ENCODE measurements around the gene ZNF202.
"Not testable (repeated sequence)": the region's sequence is repeated elsewhere in the genome, so short reads cannot be mapped to it uniquely, and the experiment has no call there.

The ZNF202 gene

GRCh38 chr11:123762422-123762821, 21.0 kb upstream of the ZNF202 start:
- no peaks in the 10 kb centered on the region for H3K4me1 ChIP-seq (ENCODE audit: control insufficient read depth, insufficient read depth, low read length, poor library complexity, severe bottlenecking)
- no peaks in the 10 kb centered on the region for H3K9me3 ChIP-seq (ENCODE audit: control insufficient read depth, low read length)
- H3K36me3 ChIP-seq (ENCODE audit: control insufficient read depth, insufficient read depth, low read length), result no peaks in the 10 kb centered on the region
- no peaks in the 10 kb centered on the region for H3K27me3 ChIP-seq (replicated peaks; ENCODE audit: control insufficient read depth, insufficient read depth, low read length, poor library complexity, severe bottlenecking)
- no peak overlapping the region for H3K4me3 ChIP-seq (ENCODE audit: insufficient read depth, low read depth, low read length, poor library complexity, severe bottlenecking)
- no peak overlapping the region for H3K27ac ChIP-seq (ENCODE audit: insufficient read depth, low read length, poor library complexity, severe bottlenecking)
- no peak for DNase-seq

GRCh38 chr11:123760894-123761293, 19.4 kb upstream of the ZNF202 start:
- no peak for DNase-seq
- H3K27ac ChIP-seq (ENCODE audit: insufficient read depth, low read length, poor library complexity, severe bottlenecking), result no peak overlapping the region
- H3K4me3 ChIP-seq (ENCODE audit: insufficient read depth, low read depth, low read length, poor library complexity, severe bottlenecking), result no peak overlapping the region
- H3K27me3 ChIP-seq (replicated peaks; ENCODE audit: control insufficient read depth, insufficient read depth, low read length, poor library complexity, severe bottlenecking), result no peaks in the 10 kb centered on the region
- H3K36me3 ChIP-seq (ENCODE audit: control insufficient read depth, insufficient read depth, low read length), result no peaks in the 10 kb centered on the region
- H3K4me1 ChIP-seq (ENCODE audit: control insufficient read depth, insufficient read depth, low read length, poor library complexity, severe bottlenecking), result no peaks in the 10 kb centered on the region
- H3K9me3 ChIP-seq (ENCODE audit: control insufficient read depth, low read length), result no peaks in the 10 kb centered on the region

DNA sequence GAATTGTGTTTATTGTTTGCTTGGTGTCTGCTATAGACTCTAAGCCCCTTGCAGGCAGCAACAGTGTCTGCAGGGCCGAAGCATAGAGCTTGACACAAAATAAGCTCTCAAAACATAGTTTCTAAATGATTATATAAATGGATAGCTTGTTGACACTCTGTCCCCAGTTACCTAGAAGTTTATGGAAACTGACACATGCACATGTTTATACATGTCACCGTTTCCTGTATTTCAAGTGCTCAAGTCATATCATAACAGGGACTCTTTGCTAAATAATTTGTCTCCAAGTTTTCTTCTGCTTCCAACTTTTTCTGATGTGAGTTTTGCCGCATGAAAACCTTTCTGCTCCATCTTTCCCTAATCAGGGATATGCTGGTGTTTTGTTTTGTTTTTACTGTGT, 16.5 kb upstream of the ZNF202 start:
- Histone ChIP-seq H3K4me1 (ENCODE audit: control insufficient read depth, insufficient read depth, low read length, poor library complexity, severe bottlenecking) (no peaks in the 10 kb centered on the region), H3K9me3 (ENCODE audit: control insufficient read depth, low read length) (no peaks in the 10 kb centered on the region), H3K27ac (ENCODE audit: insufficient read depth, low read length, poor library complexity, severe bottlenecking) (no peak overlapping the region), H3K36me3 (ENCODE audit: control insufficient read depth, insufficient read depth, low read length) (no peaks in the 10 kb centered on the region), H3K4me3 (ENCODE audit: insufficient read depth, low read depth, low read length, poor library complexity, severe bottlenecking) (no peak overlapping the region), H3K27me3 (replicated peaks; ENCODE audit: control insufficient read depth, insufficient read depth, low read length, poor library complexity, severe bottlenecking) (no peaks in the 10 kb centered on the region)
- no peak for DNase-seq

GRCh38 chr11:123755813-123756212, 14.4 kb upstream of the ZNF202 start:
- no peaks in the 10 kb centered on the region for H3K36me3 ChIP-seq (ENCODE audit: control insufficient read depth, insufficient read depth, low read length)
- DNase-seq, result no peak
- H3K27ac ChIP-seq (ENCODE audit: insufficient read depth, low read length, poor library complexity, severe bottlenecking), result no peak overlapping the region
- no peaks in the 10 kb centered on the region for H3K4me1 ChIP-seq (ENCODE audit: control insufficient read depth, insufficient read depth, low read length, poor library complexity, severe bottlenecking)
- no peaks in the 10 kb centered on the region for H3K9me3 ChIP-seq (ENCODE audit: control insufficient read depth, low read length)
- no peaks in the 10 kb centered on the region for H3K27me3 ChIP-seq (replicated peaks; ENCODE audit: control insufficient read depth, insufficient read depth, low read length, poor library complexity, severe bottlenecking)
- H3K4me3 ChIP-seq (ENCODE audit: insufficient read depth, low read depth, low read length, poor library complexity, severe bottlenecking), result no peak overlapping the region

DNA sequence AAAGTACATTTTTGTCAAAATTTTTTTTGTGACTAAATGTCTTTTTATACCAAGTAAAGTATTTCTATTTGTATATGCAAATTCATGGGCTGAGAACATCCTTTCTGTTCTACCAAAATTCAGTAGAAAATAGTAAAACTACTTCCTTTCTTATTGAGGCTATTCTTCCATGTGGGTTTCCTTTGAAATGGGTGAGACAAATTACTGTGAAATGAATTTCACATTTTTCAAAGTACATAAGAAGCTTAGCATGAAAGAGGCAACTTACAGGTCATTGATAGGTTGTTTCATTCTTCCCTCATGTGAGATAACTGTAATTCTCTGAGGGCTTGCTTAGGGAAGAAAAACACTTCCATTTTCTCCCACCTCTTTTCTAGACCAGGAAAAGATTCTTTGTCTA, 13.9 kb upstream of the ZNF202 start:
- Histone ChIP-seq H3K36me3 (ENCODE audit: control insufficient read depth, insufficient read depth, low read length) (no peaks in the 10 kb centered on the region), H3K4me3 (ENCODE audit: insufficient read depth, low read depth, low read length, poor library complexity, severe bottlenecking) (no peak overlapping the region), H3K4me1 (ENCODE audit: control insufficient read depth, insufficient read depth, low read length, poor library complexity, severe bottlenecking) (no peaks in the 10 kb centered on the region), H3K27ac (ENCODE audit: insufficient read depth, low read length, poor library complexity, severe bottlenecking) (no peak overlapping the region), H3K27me3 (replicated peaks; ENCODE audit: control insufficient read depth, insufficient read depth, low read length, poor library complexity, severe bottlenecking) (no peaks in the 10 kb centered on the region), H3K9me3 (ENCODE audit: control insufficient read depth, low read length) (no peaks in the 10 kb centered on the region)
- no peak for DNase-seq

DNA sequence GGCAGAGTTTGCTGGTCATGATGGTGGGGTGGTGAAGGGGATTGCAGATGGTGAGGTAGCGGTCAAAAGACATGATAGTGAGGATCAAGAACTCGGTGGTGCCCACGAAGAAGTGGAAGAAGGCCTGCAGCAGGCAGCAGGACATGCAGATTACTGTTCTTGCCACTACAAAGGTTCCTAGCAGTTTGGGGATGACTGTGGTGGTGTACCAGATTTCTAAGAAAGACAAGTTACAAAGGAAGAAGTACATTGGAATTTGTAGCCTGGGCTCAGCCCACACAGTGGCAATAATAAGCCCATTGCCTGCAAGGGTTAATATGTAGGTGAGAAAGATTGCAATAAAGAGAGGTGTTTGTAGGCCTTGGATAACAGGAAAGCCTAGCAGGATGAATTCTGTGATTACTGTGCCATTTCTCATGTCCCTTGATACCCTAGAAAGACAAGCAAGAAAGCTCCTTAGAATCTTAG, 12.7 kb upstream of the ZNF202 start, which contains the start of gene OR6X1:
TSS of gene OR6X1 (minus strand) at position 418 of the 468 bp plus-strand sequence. CDS start at position 418, 0 bp downstream.
- Histone ChIP-seq H3K27me3 (replicated peaks; ENCODE audit: control insufficient read depth, insufficient read depth, low read length, poor library complexity, severe bottlenecking) (no peaks in the 10 kb centered on the region), H3K4me3 (ENCODE audit: insufficient read depth, low read depth, low read length, poor library complexity, severe bottlenecking) (no peak within 1 kb of the TSS), H3K4me1 (ENCODE audit: control insufficient read depth, insufficient read depth, low read length, poor library complexity, severe bottlenecking) (no peaks in the 10 kb centered on the region), H3K27ac (ENCODE audit: insufficient read depth, low read length, poor library complexity, severe bottlenecking) (no peak within 1 kb of the TSS), H3K9me3 (ENCODE audit: control insufficient read depth, low read length) (no peaks in the 10 kb centered on the region), H3K36me3 (ENCODE audit: control insufficient read depth, insufficient read depth, low read length) (no peaks in the 10 kb centered on the region)
- no peak for DNase-seq

- H3K27ac ChIP-seq (ENCODE audit: insufficient read depth, low read length, poor library complexity, severe bottlenecking), result no peak overlapping the region
- no peak for DNase-seq
- H3K4me1 ChIP-seq (ENCODE audit: control insufficient read depth, insufficient read depth, low read length, poor library complexity, severe bottlenecking), result no peaks in the 10 kb centered on the region
- H3K4me3 ChIP-seq (ENCODE audit: insufficient read depth, low read depth, low read length, poor library complexity, severe bottlenecking), result no peak overlapping the region
- no peaks in the 10 kb centered on the region for H3K9me3 ChIP-seq (ENCODE audit: control insufficient read depth, low read length)
- H3K36me3 ChIP-seq (ENCODE audit: control insufficient read depth, insufficient read depth, low read length), result no peaks in the 10 kb centered on the region
- H3K27me3 ChIP-seq (replicated peaks; ENCODE audit: control insufficient read depth, insufficient read depth, low read length, poor library complexity, severe bottlenecking), result no peaks in the 10 kb centered on the region
These were observed 11.7 kb upstream of the ZNF202 start for GRCh38 chr11:123753110-123753509.

DNA sequence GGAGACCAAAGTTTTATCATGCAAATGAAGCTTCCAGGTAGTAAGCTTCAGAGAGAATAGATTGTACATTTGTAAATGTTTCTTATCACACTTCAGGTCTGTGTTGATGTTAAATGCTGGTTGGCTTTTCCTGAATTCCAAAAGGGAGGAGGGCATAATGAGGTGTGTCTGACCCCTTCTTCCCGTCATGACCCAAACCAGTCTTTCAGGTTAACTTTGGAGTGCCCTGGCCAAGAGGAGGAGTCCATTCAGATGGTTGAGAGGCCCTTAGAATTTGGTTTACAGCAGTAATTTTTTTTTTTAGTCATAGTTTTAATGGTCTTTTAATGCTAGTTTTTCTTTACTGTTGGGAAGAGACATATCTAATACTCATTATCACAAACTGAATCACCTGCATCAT, 10.3 kb upstream of the ZNF202 start:
- no peaks in the 10 kb centered on the region for H3K36me3 ChIP-seq (ENCODE audit: control insufficient read depth, insufficient read depth, low read length)
- no peaks in the 10 kb centered on the region for H3K4me1 ChIP-seq (ENCODE audit: control insufficient read depth, insufficient read depth, low read length, poor library complexity, severe bottlenecking)
- no peak overlapping the region for H3K4me3 ChIP-seq (ENCODE audit: insufficient read depth, low read depth, low read length, poor library complexity, severe bottlenecking)
- H3K27ac ChIP-seq (ENCODE audit: insufficient read depth, low read length, poor library complexity, severe bottlenecking), result no peak overlapping the region
- H3K27me3 ChIP-seq (replicated peaks; ENCODE audit: control insufficient read depth, insufficient read depth, low read length, poor library complexity, severe bottlenecking), result no peaks in the 10 kb centered on the region
- no peaks in the 10 kb centered on the region for H3K9me3 ChIP-seq (ENCODE audit: control insufficient read depth, low read length)
- DNase-seq, result no peak

DNA sequence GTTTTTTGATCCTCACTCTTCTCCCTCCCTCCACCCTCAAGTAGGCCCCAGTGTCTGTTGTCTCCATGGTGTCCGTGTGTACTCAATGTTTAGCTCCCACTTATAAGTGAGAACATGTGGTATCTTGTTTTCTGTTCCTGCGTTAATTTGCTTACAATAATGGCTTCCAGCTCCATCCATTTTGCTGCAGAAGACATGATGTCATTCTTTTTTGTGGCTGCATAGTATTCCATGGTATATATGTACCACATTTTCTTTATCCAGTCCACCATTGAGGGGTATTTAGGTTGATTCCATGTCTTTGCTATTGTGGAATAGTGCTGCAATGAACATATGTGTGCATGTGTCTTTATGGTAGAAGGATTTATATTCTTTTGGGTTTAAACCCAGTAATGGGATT, 6.9 kb upstream of the ZNF202 start:
- not testable (repeated sequence) for H3K4me3 ChIP-seq (ENCODE audit: insufficient read depth, low read depth, low read length, poor library complexity, severe bottlenecking); H3K36me3 ChIP-seq (ENCODE audit: control insufficient read depth, insufficient read depth, low read length); H3K4me1 ChIP-seq (ENCODE audit: control insufficient read depth, insufficient read depth, low read length, poor library complexity, severe bottlenecking); H3K9me3 ChIP-seq (ENCODE audit: control insufficient read depth, low read length); DNase-seq; H3K27ac ChIP-seq (ENCODE audit: insufficient read depth, low read length, poor library complexity, severe bottlenecking); H3K27me3 ChIP-seq (replicated peaks; ENCODE audit: control insufficient read depth, insufficient read depth, low read length, poor library complexity, severe bottlenecking)

DNA sequence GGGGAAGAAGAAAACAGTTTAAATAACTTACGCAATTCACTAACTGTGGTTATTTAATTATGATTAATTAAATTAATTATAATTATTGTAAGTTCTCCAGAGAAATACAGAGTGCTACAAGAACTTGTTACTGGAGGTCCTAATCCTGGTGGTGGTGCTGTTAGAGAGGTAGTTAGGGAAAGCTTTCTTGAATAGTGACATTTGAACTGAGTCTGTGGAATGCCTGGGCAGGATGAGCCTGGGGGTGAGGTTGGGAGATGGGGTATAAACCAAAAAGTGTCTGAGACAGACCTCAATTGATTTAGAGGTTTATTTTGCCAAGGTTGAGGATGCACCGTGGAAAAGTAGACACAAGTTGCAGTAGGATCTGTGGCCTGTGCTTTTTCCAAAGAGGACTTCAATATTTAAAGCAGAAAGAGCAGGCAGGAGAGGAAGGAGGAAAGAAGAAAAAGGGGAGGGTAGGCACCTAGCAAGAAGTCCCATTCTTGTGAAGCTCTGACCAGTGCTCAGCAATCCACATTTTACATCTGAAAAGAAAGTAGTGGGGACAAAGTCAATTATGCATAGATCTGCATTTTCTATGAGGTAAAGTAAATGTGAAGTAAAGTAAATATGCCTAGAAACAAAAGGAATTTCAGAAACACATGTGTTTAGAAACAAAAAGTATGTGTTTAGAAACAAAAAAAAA, 4.4 kb upstream of the ZNF202 start:
- no peak overlapping the region for H3K4me3 ChIP-seq (ENCODE audit: insufficient read depth, low read depth, low read length, poor library complexity, severe bottlenecking)
- no peaks in the 10 kb centered on the region for H3K27me3 ChIP-seq (replicated peaks; ENCODE audit: control insufficient read depth, insufficient read depth, low read length, poor library complexity, severe bottlenecking)
- DNase-seq, result no peak

More for the DNA sequence above, 4.4 kb upstream of the ZNF202 start:
- no peaks in the 10 kb centered on the region for H3K36me3 ChIP-seq (ENCODE audit: control insufficient read depth, insufficient read depth, low read length)
- H3K27ac ChIP-seq (ENCODE audit: insufficient read depth, low read length, poor library complexity, severe bottlenecking), result no peak overlapping the region
- H3K4me1 ChIP-seq (ENCODE audit: control insufficient read depth, insufficient read depth, low read length, poor library complexity, severe bottlenecking), result peaks cover under 1% of the 10 kb centered on the region
- no peaks in the 10 kb centered on the region for H3K9me3 ChIP-seq (ENCODE audit: control insufficient read depth, low read length)
